GM18519 (cell line): Measurements from ENCODE around the gene SOX5.
A peak's percentile ranks its signal among the peaks of the same experiment; 100 is the strongest.
"Not testable (repeated sequence)": the region's sequence is repeated elsewhere in the genome, so short reads cannot be mapped to it uniquely, and the experiment has no call there.

Source experiments
- ATAC-seq: cut with Tn5 transposase; IDR thresholded peaks from one replicate; pipeline ENCODE4 v1.9.1; 2021; ENCODE audit warnings: mild to moderate bottlenecking, moderate library complexity; ENCODE audit not compliant: unreplicated experiment, low FRiP score

Gene SOX5

GRCh38 chr12:23911574-23911973 lies 37.9 kb downstream of the SOX5 start:
- ATAC-seq: no peak

- ATAC-seq: no peak
Measured at GRCh38 chr12:23909551-23909950, 39.9 kb downstream of the SOX5 start.

GRCh38 chr12:23906329-23906728 lies 43.1 kb downstream of the SOX5 start:
- no peak for ATAC-seq

- ATAC-seq: no peak
Measured at GRCh38 chr12:23899434-23899833, 50.0 kb downstream of the SOX5 start.

- ATAC-seq: no peak
Measured at GRCh38 chr12:23898121-23898520, 51.3 kb downstream of the SOX5 start.

GRCh38 chr12:23895792-23896218 lies 53.7 kb downstream of the SOX5 start:
- ATAC-seq: no peak

GRCh38 chr12:23893611-23894010 lies 55.9 kb downstream of the SOX5 start:
- ATAC-seq: no peak

- ATAC-seq: peak; percentile 57
Measured at GRCh38 chr12:23891115-23891514, 58.4 kb downstream of the SOX5 start.

- no peak for ATAC-seq
Measured at GRCh38 chr12:23889069-23889440, 60.4 kb downstream of the SOX5 start.

- no peak for ATAC-seq
Measured at GRCh38 chr12:23888396-23889068, 60.9 kb downstream of the SOX5 start.

- ATAC-seq: no peak
Measured at GRCh38 chr12:23887055-23887835, 62.2 kb downstream of the SOX5 start.

GRCh38 chr12:23885394-23885793 lies 64.1 kb downstream of the SOX5 start:
- ATAC-seq: no peak

GRCh38 chr12:23884909-23885308 lies 64.6 kb downstream of the SOX5 start:
- no peak for ATAC-seq

GRCh38 chr12:23880988-23881387 lies 68.5 kb downstream of the SOX5 start:
- ATAC-seq: no peak

- not testable (repeated sequence) for ATAC-seq
Measured at GRCh38 chr12:23876618-23877017, 72.9 kb downstream of the SOX5 start.

- ATAC-seq: no peak
Measured at GRCh38 chr12:23867794-23868193, 81.7 kb downstream of the SOX5 start.

- ATAC-seq: no peak
Measured at GRCh38 chr12:23862701-23863100, 86.8 kb downstream of the SOX5 start.

GRCh38 chr12:23860019-23860418 lies 89.5 kb downstream of the SOX5 start:
- no peak for ATAC-seq

GRCh38 chr12:23857178-23857577 lies 92.3 kb downstream of the SOX5 start:
- ATAC-seq: no peak

GRCh38 chr12:23855813-23856212 lies 93.7 kb downstream of the SOX5 start:
- peak; percentile 51 for ATAC-seq

- ATAC-seq: no peak
Measured at GRCh38 chr12:23854598-23854997, 94.9 kb downstream of the SOX5 start.

- no peak for ATAC-seq
Measured at GRCh38 chr12:23853640-23854039, 95.8 kb downstream of the SOX5 start.
